Natural killer cell (primary cell): ENCODE data around the gene SEMA6C. TPM values are rescaled to one million over a fixed set of nuclear protein-coding genes. Genes with fewer than 3 reads are reported as not detected.

Experiments used
- ATAC-seq, 3 donors: fragments of 150-1000 bp in 2 of 3; fragments of 200-7000 bp in 1 of 3; cut with Tn5 transposase; 1 replicate in 1 of 3; 2 replicates in 2 of 3; pipeline ENCODE4 v1.10.0; 2021; ENCODE audit warnings: mild to moderate bottlenecking in 2 of 3, moderate library complexity in 2 of 3
- DNase-seq, 2 donors: peaks; one replicate each; pipeline versions ENCODE4 v3.0.0 to v3.0.0-alpha.2; 2013 to 2021; ENCODE audit warnings: mixed read lengths in 1 of 2
- H3K27ac ChIP-seq: one replicate; pipeline ENCODE4 v1.5.1; 2013; ENCODE audit warnings: mild to moderate bottlenecking, low read length
- H3K27me3 ChIP-seq: one replicate; pipeline ENCODE4 v1.6.1; 2013; ENCODE audit warnings: low read length; ENCODE audit not compliant: control insufficient read depth, insufficient read depth
- H3K36me3 ChIP-seq: one replicate; pipeline ENCODE4 v1.6.1; 2013; ENCODE audit warnings: low read length; ENCODE audit not compliant: control insufficient read depth, insufficient read depth
- H3K4me1 ChIP-seq: one replicate; pipeline ENCODE4 v1.6.1; 2013; ENCODE audit warnings: low read length; ENCODE audit not compliant: control insufficient read depth, insufficient read depth
- H3K4me3 ChIP-seq: one replicate; pipeline ENCODE4 v1.5.1; 2013; ENCODE audit warnings: low read length
- H3K9me3 ChIP-seq: one replicate; pipeline ENCODE4 v1.6.1; 2013; ENCODE audit warnings: low read length; ENCODE audit not compliant: control insufficient read depth, insufficient read depth
- H3K27ac Mint-ChIP-seq, 2 donors: one replicate each; pipeline ENCODE4 v1.8.0; 2022; ENCODE audit warnings: mild to moderate bottlenecking in 2 of 2, mixed read lengths in 2 of 2, moderate library complexity in 1 of 2
- H3K27me3 Mint-ChIP-seq, 2 donors: one replicate each; pipeline ENCODE4 v1.8.0; 2022; ENCODE audit warnings: low read depth in 2 of 2, mixed read lengths in 2 of 2
- H3K36me3 Mint-ChIP-seq: one replicate; pipeline ENCODE4 v1.8.0; 2022; ENCODE audit warnings: mixed read lengths
- H3K4me1 Mint-ChIP-seq, 2 donors: one replicate each; pipeline ENCODE4 v1.8.0; 2022; ENCODE audit warnings: mixed read lengths in 2 of 2
- H3K4me3 Mint-ChIP-seq: one replicate; pipeline ENCODE4 v1.8.0; 2022; ENCODE audit warnings: mild to moderate bottlenecking, moderate library complexity, mixed read lengths
- H3K9me3 Mint-ChIP-seq, 2 donors: one replicate each; pipeline ENCODE4 v1.8.0; 2022; ENCODE audit warnings: mixed read lengths in 2 of 2
- CTCF ChIP-seq: fragments of 200-600 bp; IDR thresholded peaks from one replicate; pipeline ENCODE4 v1.8.0; 2022; ENCODE audit warnings: antibody characterized with exemption
- WGBS: methylation state at CpG from one replicate; pipeline ENCODE4 v1.1.7; 2013; ENCODE audit warnings: missing lambda C conversion rate; ENCODE audit not compliant: insufficient coverage; 5-methylcytosine and 5-hydroxymethylcytosine counted together
- intact Hi-C: fragments of 100-400 bp; cut with micrococcal nuclease; formaldehyde crosslinking; loops from one replicate; pipeline ENCODE4 v1.14.2; 2022
- total RNA-seq, 4 donors: library from RNA; stranded (reverse); fragments of 120-200 nt in 1 of 4; gene quantifications; one replicate each; pipeline versions ENCODE4 v1.2.3 to v1.2.4, GENCODE V29; 2013 to 2022

SEMA6C gene
- total RNA-seq, 3 donors from 2014 or later (not counting 1 experiment from before 2014, with no cell fraction given) = 2.5 to 5.8 (median 3.0) TPM

- no peak for TF ChIP-seq CTCF
- H3K27me3 ChIP-seq = no peaks in the 10 kb centered on the region
- Mint-ChIP-seq H3K9me3 (no peaks in the 10 kb centered on the region), H3K4me1 (peaks cover 12 to 22% of the 10 kb centered on the region in 2 donors), H3K27me3 (no peaks in the 10 kb centered on the region), H3K27ac (no peak overlapping the region), H3K4me3 (no peak overlapping the region), H3K36me3 (no peaks in the 10 kb centered on the region)
- no peak overlapping the region for H3K4me3 ChIP-seq
- intact Hi-C loops = no loop called here
- DNase-seq (no peak), ATAC-seq (no peak)
- WGBS = 96% methylated on average over 74 of the region's 74 CpGs
- H3K36me3 ChIP-seq = no peaks in the 10 kb centered on the region
- H3K9me3 ChIP-seq = no peaks in the 10 kb centered on the region
- peaks cover 14% of the 10 kb centered on the region for H3K4me1 ChIP-seq
- H3K27ac ChIP-seq = no peak overlapping the region
Measured at GRCh38 chr1:151132335-151133017, 14.0 kb downstream of the SEMA6C start.

GRCh38 chr1:151131701-151132334 is 14.6 kb downstream of the SEMA6C start:
- no peak for TF ChIP-seq CTCF
- H3K4me1 Mint-ChIP-seq = peaks cover 12 to 21% of the 10 kb centered on the region in 2 donors
- Histone ChIP-seq H3K4me1 (peaks cover 14% of the 10 kb centered on the region), H3K4me3 (peak overlapping the region; percentile 17), H3K36me3 (no peaks in the 10 kb centered on the region), H3K9me3 (no peaks in the 10 kb centered on the region), H3K27ac (no peak overlapping the region), H3K27me3 (no peaks in the 10 kb centered on the region)
- peak overlapping the region; percentile 53 to 71 for H3K27ac Mint-ChIP-seq
- DNase-seq (no peak), ATAC-seq (no peak)
- no peaks in the 10 kb centered on the region for H3K9me3 Mint-ChIP-seq
- H3K4me3 Mint-ChIP-seq = peak overlapping the region; percentile 86
- intact Hi-C loops = no loop called here
- H3K36me3 Mint-ChIP-seq = no peaks in the 10 kb centered on the region
- WGBS = 85% methylated on average over 39 of the region's 39 CpGs
- no peaks in the 10 kb centered on the region for H3K27me3 Mint-ChIP-seq

GRCh38 chr1:151130987-151131586 is 15.3 kb downstream of the SEMA6C start:
- Mint-ChIP-seq H3K9me3 (no peaks in the 10 kb centered on the region), H3K4me3 (peak overlapping the region; percentile 86), H3K36me3 (no peaks in the 10 kb centered on the region), H3K4me1 (peaks cover 12 to 15% of the 10 kb centered on the region in 2 donors), H3K27me3 (no peaks in the 10 kb centered on the region), H3K27ac (peak overlapping the region; percentile 53 to 71)
- WGBS = 9% methylated on average over 45 of the region's 45 CpGs
- intact Hi-C loops = no loop called here
- H3K4me1 ChIP-seq = peaks cover 14% of the 10 kb centered on the region
- no peaks in the 10 kb centered on the region for H3K27me3 ChIP-seq
- peak overlapping the region; percentile 17 for H3K4me3 ChIP-seq
- DNase-seq (peak; percentile 63 to 88), ATAC-seq (peak; percentile 93 to 99 (median 99))
- H3K36me3 ChIP-seq = no peaks in the 10 kb centered on the region
- no peak for TF ChIP-seq CTCF
- no peaks in the 10 kb centered on the region for H3K9me3 ChIP-seq
- H3K27ac ChIP-seq = no peak overlapping the region
